ENCODE results near the gene FLT1. TPM values are rescaled to one million over a fixed set of nuclear protein-coding genes. Genes with fewer than 3 reads are reported as not detected.

Gene FLT1, protein sequence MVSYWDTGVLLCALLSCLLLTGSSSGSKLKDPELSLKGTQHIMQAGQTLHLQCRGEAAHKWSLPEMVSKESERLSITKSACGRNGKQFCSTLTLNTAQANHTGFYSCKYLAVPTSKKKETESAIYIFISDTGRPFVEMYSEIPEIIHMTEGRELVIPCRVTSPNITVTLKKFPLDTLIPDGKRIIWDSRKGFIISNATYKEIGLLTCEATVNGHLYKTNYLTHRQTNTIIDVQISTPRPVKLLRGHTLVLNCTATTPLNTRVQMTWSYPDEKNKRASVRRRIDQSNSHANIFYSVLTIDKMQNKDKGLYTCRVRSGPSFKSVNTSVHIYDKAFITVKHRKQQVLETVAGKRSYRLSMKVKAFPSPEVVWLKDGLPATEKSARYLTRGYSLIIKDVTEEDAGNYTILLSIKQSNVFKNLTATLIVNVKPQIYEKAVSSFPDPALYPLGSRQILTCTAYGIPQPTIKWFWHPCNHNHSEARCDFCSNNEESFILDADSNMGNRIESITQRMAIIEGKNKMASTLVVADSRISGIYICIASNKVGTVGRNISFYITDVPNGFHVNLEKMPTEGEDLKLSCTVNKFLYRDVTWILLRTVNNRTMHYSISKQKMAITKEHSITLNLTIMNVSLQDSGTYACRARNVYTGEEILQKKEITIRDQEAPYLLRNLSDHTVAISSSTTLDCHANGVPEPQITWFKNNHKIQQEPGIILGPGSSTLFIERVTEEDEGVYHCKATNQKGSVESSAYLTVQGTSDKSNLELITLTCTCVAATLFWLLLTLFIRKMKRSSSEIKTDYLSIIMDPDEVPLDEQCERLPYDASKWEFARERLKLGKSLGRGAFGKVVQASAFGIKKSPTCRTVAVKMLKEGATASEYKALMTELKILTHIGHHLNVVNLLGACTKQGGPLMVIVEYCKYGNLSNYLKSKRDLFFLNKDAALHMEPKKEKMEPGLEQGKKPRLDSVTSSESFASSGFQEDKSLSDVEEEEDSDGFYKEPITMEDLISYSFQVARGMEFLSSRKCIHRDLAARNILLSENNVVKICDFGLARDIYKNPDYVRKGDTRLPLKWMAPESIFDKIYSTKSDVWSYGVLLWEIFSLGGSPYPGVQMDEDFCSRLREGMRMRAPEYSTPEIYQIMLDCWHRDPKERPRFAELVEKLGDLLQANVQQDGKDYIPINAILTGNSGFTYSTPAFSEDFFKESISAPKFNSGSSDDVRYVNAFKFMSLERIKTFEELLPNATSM (N-terminal part only)
- 84.8 TPM for total RNA-seq

DNA sequence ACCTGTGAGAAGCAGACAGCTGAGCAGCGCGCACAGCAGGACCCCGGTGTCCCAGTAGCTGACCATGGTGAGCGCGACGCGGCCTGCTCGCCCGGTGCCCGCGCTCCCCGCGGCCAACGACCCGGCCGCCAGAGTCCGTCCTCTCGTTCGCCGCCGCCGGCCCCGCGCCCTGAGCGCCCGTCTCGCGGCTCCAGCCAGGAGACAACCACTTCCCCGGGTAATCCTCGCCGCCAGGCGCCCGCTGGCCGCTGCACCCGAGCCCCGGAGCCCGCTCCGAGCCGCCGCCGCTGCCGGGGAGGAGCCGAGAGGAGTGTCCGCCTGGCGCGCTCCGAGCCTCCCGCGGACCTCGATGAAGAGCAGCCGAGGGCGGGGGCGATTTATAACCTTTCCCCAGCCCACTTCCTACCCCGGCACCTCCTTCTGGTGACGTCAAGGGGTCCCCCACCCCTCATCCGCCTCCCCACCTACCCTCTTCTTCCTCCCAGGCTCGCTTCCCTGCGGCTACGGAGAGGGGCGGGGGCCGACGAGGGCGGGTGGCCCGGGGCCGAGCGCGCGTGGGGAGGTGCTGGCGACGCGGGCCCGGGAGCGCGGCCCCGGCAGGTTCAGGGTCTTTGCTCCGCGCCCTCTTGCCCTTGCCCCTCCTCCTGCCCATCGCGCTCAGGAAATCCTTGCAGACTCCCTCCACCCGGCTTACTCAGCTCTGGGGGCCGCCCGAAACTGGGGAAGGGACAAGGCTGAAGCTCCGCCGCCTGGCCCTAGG is at the start of gene FLT1:
TSS of gene FLT1 (minus strand) at position 351 of the 760 bp plus-strand sequence. CDS start at position 66, 285 bp downstream.

Other genes starting within 250 kb of the FLT1 start
- 36.2 TPM for gene POMP, start 164.0 kb upstream of the FLT1 start, total RNA-seq
- gene SLC46A3, start 223.8 kb upstream of the FLT1 start, total RNA-seq = 2.7 TPM